Loucy (cell line): ENCODE data around the gene KPNA1.

ENCODE experiments used
- H2AFZ ChIP-seq: fragments of 200-600 bp; sonication (generic); 2 replicates; pipeline ENCODE4 v1.6.0; 2016; ENCODE audit warnings: antibody characterized with exemption, mild to moderate bottlenecking, low read length, moderate library complexity
- H3F3A ChIP-seq: fragments of 200-600 bp; 2 replicates; pipeline ENCODE4 v1.6.0; 2016; ENCODE audit warnings: antibody characterized with exemption, low read depth, mild to moderate bottlenecking
- H3K27me3 ChIP-seq: fragments of 200-600 bp; sonication (generic); 2 replicates; pipeline ENCODE4 v1.6.1; 2014; ENCODE audit warnings: low read length, mild to moderate bottlenecking; ENCODE audit not compliant: insufficient read depth, poor library complexity, severe bottlenecking
- H3K36me3 ChIP-seq: fragments of 200-600 bp; sonication (generic); 2 replicates; pipeline ENCODE4 v1.6.1; 2016; ENCODE audit warnings: low read length; ENCODE audit not compliant: insufficient read depth
- H3K4me1 ChIP-seq: fragments of 200-600 bp; sonication (generic); 2 replicates; pipeline ENCODE4 v1.5.1; 2014; ENCODE audit warnings: low read length, mild to moderate bottlenecking; ENCODE audit not compliant: insufficient read depth, poor library complexity, severe bottlenecking
- H3K4me2 ChIP-seq: fragments of 200-600 bp; sonication (generic); 2 replicates; pipeline ENCODE4 v1.6.0; 2014; ENCODE audit warnings: antibody characterized with exemption, low read length, low read depth, mild to moderate bottlenecking; ENCODE audit not compliant: poor library complexity, severe bottlenecking
- H3K4me3 ChIP-seq: fragments of 200-600 bp; sonication (generic); 2 replicates; pipeline ENCODE4 v1.5.1; 2014; ENCODE audit warnings: low read length, mild to moderate bottlenecking, mixed read lengths; ENCODE audit not compliant: poor library complexity, severe bottlenecking
- H3K79me2 ChIP-seq: fragments of 200-600 bp; sonication (generic); 2 replicates; pipeline ENCODE4 v1.6.1; 2014; ENCODE audit warnings: low read length; ENCODE audit not compliant: insufficient read depth
- H3K9ac ChIP-seq: fragments of 200-600 bp; sonication (generic); 2 replicates; pipeline ENCODE4 v1.6.0; 2014; ENCODE audit warnings: mild to moderate bottlenecking, low read depth, low read length, moderate library complexity; ENCODE audit not compliant: poor library complexity, severe bottlenecking
- H3K9me2 ChIP-seq: fragments of 200-600 bp; sonication (generic); replicated peaks from 2 replicates; pipeline ENCODE4 v1.6.1; 2016; ENCODE audit warnings: low read depth, low read length, mixed read lengths
- H3K9me3 ChIP-seq: fragments of 200-600 bp; sonication (generic); 2 replicates; pipeline ENCODE4 v1.6.1; 2014; ENCODE audit warnings: mild to moderate bottlenecking, antibody characterized with exemption, low read length, low read depth; ENCODE audit not compliant: insufficient read depth
- H4K20me1 ChIP-seq: fragments of 200-600 bp; sonication (generic); 2 replicates; pipeline ENCODE4 v1.6.0; 2014; ENCODE audit warnings: antibody characterized with exemption, low read length, mild to moderate bottlenecking; ENCODE audit not compliant: insufficient read depth, poor library complexity, severe bottlenecking
- CTCF ChIP-seq: fragments of 200-600 bp; sonication (generic); conservative IDR thresholded peaks from 2 replicates; pipeline ENCODE4 v1.5.1; 2014; ENCODE audit warnings: mild to moderate bottlenecking, antibody characterized with exemption, low read length
- EZH2phosphoT487 ChIP-seq: fragments of 200-600 bp; IDR thresholded peaks from 2 replicates; pipeline ENCODE4 v1.6.1; 2018; ENCODE audit warnings: antibody characterized with exemption, mild to moderate bottlenecking, moderate library complexity, borderline replicate concordance

KPNA1 gene

GRCh38 chr3:122409446-122409845 lies 105.3 kb downstream of the KPNA1 start:
- TF ChIP-seq CTCF (no peak), EZH2phosphoT487 (no peak)
- H3K4me1 ChIP-seq = peaks cover under 1% of the 10 kb centered on the region
- H3F3A ChIP-seq = no peaks in the 10 kb centered on the region
- H2AFZ ChIP-seq = no peak overlapping the region
- H3K9ac ChIP-seq = no peak overlapping the region
- H3K4me3 ChIP-seq = no peak overlapping the region
- H4K20me1 ChIP-seq = no peaks in the 10 kb centered on the region
- peaks cover 3% of the 10 kb centered on the region for H3K79me2 ChIP-seq
- no peak overlapping the region for H3K4me2 ChIP-seq
- no peaks in the 10 kb centered on the region for H3K9me2 ChIP-seq
- H3K27me3 ChIP-seq = no peaks in the 10 kb centered on the region
- peaks cover 81% of the 10 kb centered on the region; the same call in 1 of the 2 replicates for H3K36me3 ChIP-seq
- no peaks in the 10 kb centered on the region for H3K9me3 ChIP-seq

GRCh38 chr3:122407946-122408345 lies 106.8 kb downstream of the KPNA1 start:
- no peaks in the 10 kb centered on the region for H3F3A ChIP-seq
- no peak overlapping the region for H3K9ac ChIP-seq
- H3K36me3 ChIP-seq = peaks cover 96% of the 10 kb centered on the region; the same call in 1 of the 2 replicates
- no peak overlapping the region for H3K4me2 ChIP-seq
- H2AFZ ChIP-seq = no peak overlapping the region
- H3K4me1 ChIP-seq = no peaks in the 10 kb centered on the region
- H3K79me2 ChIP-seq = no peaks in the 10 kb centered on the region
- no peak overlapping the region for H3K4me3 ChIP-seq
- H3K9me2 ChIP-seq = no peaks in the 10 kb centered on the region
- H3K27me3 ChIP-seq = no peaks in the 10 kb centered on the region
- TF ChIP-seq CTCF (no peak), EZH2phosphoT487 (no peak)
- H3K9me3 ChIP-seq = no peaks in the 10 kb centered on the region
- no peaks in the 10 kb centered on the region for H4K20me1 ChIP-seq

GRCh38 chr3:122406198-122406597 lies 108.5 kb downstream of the KPNA1 start:
- peaks cover 5% of the 10 kb centered on the region; the same call in 1 of the 2 replicates for H3K79me2 ChIP-seq
- H3K27me3 ChIP-seq = no peaks in the 10 kb centered on the region
- no peak for TF ChIP-seq EZH2phosphoT487
- TF ChIP-seq CTCF = no peak

More at GRCh38 chr3:122406198-122406597, 108.5 kb downstream of the KPNA1 start:
- Histone ChIP-seq H3F3A (no peaks in the 10 kb centered on the region), H4K20me1 (no peaks in the 10 kb centered on the region), H2AFZ (no peak overlapping the region), H3K4me3 (no peak overlapping the region), H3K4me2 (no peak overlapping the region), H3K9ac (no peak overlapping the region), H3K36me3 (peaks cover 87% of the 10 kb centered on the region; the same call in 1 of the 2 replicates), H3K9me3 (no peaks in the 10 kb centered on the region), H3K9me2 (no peaks in the 10 kb centered on the region), H3K4me1 (no peaks in the 10 kb centered on the region)
